ENCODE results near the gene PLA2G3.

DNA sequence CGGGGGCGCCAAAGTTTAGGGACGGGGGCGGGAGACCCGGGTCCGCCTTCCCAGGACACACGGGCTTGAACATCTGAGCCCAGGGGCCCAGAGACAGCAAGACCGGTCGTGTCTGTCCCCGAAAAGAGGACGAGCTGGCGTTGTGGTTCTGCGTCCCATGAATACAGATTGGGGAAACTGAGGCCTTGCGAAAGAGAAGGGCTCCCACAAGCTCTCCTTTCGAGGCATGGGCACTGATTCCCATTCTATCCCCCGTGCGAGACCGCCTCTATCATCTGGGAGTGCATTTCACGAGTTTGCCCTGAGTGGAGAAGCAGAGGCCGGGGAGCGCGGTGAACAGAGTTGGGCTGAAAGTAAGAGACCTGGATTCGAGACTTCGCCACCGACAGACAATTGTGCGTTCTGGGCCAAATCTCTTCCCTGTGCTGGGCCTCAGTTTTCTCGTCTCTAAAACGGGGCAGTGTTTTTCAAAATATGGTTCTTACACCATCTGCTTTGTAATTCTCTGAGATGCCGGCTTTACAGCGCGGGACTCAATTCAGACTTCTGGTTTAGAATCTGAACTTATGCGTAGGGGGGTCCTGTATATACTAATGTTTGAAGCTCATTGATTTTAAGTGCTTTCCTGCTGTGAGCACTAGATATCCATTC, 20.1 kb upstream of the PLA2G3 start:
- TF ChIP-seq POLR2A (IDR thresholded peaks at IDR 0.05) = no peak
- TF ChIP-seq, protein P1, sequence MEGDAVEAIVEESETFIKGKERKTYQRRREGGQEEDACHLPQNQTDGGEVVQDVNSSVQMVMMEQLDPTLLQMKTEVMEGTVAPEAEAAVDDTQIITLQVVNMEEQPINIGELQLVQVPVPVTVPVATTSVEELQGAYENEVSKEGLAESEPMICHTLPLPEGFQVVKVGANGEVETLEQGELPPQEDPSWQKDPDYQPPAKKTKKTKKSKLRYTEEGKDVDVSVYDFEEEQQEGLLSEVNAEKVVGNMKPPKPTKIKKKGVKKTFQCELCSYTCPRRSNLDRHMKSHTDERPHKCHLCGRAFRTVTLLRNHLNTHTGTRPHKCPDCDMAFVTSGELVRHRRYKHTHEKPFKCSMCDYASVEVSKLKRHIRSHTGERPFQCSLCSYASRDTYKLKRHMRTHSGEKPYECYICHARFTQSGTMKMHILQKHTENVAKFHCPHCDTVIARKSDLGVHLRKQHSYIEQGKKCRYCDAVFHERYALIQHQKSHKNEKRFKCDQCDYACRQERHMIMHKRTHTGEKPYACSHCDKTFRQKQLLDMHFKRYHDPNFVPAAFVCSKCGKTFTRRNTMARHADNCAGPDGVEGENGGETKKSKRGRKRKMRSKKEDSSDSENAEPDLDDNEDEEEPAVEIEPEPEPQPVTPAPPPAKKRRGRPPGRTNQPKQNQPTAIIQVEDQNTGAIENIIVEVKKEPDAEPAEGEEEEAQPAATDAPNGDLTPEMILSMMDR (IDR thresholded peaks at IDR 0.05) = no peak

Measured in ovary (tissue), 3 donors.